ENCODE results near the gene GHR. TPM values are rescaled to one million over a fixed set of nuclear protein-coding genes. Genes with fewer than 3 reads are reported as not detected.
"Not testable (repeated sequence)": the region's sequence is repeated elsewhere in the genome, so short reads cannot be mapped to it uniquely, and the experiment has no call there.

GHR gene
- total and polyA plus RNA-seq, 12 donors, result 4.1 to 15.1 (median 11.5) TPM

DNA sequence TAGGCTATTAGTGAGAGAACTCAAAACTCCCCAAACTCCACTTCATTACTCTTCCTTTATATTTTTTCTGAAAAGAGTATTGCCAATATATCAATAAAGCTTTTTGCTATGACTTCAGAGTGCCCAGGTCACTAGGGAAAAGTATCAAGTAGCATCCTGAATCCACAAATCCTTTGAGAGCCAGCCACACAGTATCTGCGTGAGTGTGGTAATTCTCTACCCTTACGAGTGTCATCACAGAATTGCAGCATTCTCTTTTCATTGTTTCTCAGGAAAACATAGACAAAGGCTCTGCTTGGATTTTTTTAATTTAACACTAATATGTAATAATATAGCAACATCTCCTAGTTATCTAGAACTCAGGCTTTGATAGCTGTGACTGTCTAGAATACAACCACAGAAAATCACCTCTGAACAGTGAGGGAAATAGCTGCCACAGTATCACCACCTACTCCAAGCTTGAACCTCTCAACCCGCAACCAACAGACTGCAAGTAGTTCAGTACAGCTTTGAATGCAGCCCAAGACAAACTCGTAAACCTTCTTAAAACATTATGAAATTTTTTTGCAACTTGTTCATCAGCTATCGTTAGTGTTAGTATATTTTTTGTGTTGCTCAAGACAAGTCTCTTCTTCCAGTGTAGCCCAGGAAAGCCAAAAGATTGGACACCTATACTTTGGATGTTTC, 254.1 kb downstream of the GHR start:
- WGBS, 2 donors, result 89 to 92% methylated on average over 5 of the region's 5 CpGs
- TF ChIP-seq, protein P1, sequence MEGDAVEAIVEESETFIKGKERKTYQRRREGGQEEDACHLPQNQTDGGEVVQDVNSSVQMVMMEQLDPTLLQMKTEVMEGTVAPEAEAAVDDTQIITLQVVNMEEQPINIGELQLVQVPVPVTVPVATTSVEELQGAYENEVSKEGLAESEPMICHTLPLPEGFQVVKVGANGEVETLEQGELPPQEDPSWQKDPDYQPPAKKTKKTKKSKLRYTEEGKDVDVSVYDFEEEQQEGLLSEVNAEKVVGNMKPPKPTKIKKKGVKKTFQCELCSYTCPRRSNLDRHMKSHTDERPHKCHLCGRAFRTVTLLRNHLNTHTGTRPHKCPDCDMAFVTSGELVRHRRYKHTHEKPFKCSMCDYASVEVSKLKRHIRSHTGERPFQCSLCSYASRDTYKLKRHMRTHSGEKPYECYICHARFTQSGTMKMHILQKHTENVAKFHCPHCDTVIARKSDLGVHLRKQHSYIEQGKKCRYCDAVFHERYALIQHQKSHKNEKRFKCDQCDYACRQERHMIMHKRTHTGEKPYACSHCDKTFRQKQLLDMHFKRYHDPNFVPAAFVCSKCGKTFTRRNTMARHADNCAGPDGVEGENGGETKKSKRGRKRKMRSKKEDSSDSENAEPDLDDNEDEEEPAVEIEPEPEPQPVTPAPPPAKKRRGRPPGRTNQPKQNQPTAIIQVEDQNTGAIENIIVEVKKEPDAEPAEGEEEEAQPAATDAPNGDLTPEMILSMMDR (IDR thresholded peaks at IDR 0.05), result no peak

DNA sequence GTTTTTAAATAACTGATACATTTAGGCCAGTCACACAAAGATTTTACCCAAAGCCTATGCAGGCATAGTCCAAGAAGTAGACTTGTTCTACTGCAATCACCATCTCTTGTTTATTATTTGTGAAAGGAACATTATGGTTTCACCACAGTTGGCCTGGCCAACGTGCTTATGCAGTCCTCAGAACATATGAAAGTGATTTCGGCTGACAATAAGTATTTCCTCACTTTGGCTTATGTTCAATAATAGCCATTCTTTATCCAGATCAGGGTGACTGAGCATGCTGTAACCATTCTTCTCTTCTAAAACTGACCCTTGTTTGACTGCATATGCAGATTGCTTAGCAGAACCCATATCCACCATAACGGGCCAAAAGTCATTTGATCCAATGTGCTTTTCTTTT, 256.8 kb downstream of the GHR start:
- WGBS, 2 donors, result 84 to 86% methylated on average over 3 of the region's 3 CpGs
- no peaks in the 10 kb centered on the region for H3K36me3 ChIP-seq
- TF ChIP-seq, protein P1 (IDR thresholded peaks at IDR 0.05), result no peak
- H3K4me1 ChIP-seq, result peaks cover 0 to 14% (median 0%) of the 10 kb centered on the region in 9 donors
- no peak for ATAC-seq
- H3K4me3 ChIP-seq, result no peak overlapping the region
- intact Hi-C loops (cut with DNase I), result no loop called here
- no peaks in the 10 kb centered on the region for H3K27me3 ChIP-seq
- no peak overlapping the region for H3K27ac ChIP-seq
- peaks cover 0 to 26% (median 7%) of the 10 kb centered on the region in 11 donors for H3K9me3 ChIP-seq
- DNase-seq, result no peak

More for the DNA sequence above, 254.1 kb downstream of the GHR start:
- Histone ChIP-seq H3K4me1 (peaks cover 0 to 14% (median 0%) of the 10 kb centered on the region in 9 donors), H3K36me3 (no peaks in the 10 kb centered on the region), H3K9me3 (peaks cover 0 to 32% (median 9%) of the 10 kb centered on the region in 11 donors), H3K4me3 (no peak overlapping the region), H3K27me3 (no peaks in the 10 kb centered on the region), H3K27ac (no peak overlapping the region)
- no peak for DNase-seq
- intact Hi-C loops (cut with DNase I), result no loop called here
- ATAC-seq, result no peak

DNA sequence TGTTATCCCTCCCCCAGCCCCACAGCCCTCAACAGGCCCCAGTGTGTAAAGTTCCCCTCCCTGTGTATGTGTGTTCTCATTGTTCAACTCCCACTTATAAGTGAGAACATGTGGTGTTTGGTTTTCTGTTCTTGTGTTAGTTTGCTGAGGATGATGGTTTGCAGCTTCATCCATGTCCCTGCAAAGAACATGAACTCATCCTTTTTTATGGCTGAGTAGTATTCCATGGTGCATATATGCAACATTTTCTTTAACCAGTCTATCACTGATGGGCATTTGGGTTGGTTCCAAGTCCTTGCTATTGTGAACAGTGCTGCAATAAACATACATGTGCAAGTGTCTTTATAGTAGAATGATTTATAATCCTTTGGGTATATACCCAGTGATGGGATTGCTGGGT, 261.8 kb downstream of the GHR start:
- H3K27me3 ChIP-seq; H3K27ac ChIP-seq; intact Hi-C loops (cut with DNase I); H3K4me3 ChIP-seq; H3K4me1 ChIP-seq; ATAC-seq; DNase-seq: not testable (repeated sequence)
- Histone ChIP-seq H3K9me3 (peaks cover 0 to 45% (median 7%) of the 10 kb centered on the region in 11 donors), H3K36me3 (peaks cover 0 to 12% (median 0%) of the 10 kb centered on the region in 9 donors)

DNA sequence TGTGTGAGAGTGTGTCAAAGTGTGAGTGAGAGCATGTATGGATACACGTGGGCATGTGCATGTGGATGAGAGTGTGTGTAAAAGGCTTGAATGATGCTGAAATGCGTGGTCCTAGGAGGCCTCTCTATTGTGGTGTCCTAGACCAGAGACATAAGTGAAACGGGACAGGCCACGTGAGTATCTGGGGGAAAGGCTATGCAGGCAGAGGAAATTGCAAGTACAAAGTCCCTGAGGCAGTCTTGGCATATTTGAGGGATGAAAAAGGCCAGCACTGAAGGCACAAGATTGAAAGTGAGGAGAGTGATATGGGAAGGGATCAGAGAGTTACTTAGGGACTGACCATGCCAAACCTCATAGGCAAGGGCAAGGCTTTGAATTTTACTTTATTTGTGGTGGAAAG, 266.2 kb downstream of the GHR start:
- Histone ChIP-seq H3K4me1 (peaks cover 0 to 15% (median 0%) of the 10 kb centered on the region in 9 donors), H3K36me3 (peaks cover 0 to 14% (median 0%) of the 10 kb centered on the region in 9 donors), H3K27me3 (no peaks in the 10 kb centered on the region), H3K27ac (no peak overlapping the region), H3K9me3 (peaks cover 0 to 21% (median 3%) of the 10 kb centered on the region in 11 donors), H3K4me3 (no peak overlapping the region)
- TF ChIP-seq, protein P1 (IDR thresholded peaks at IDR 0.05), result no peak
- 73 to 84% methylated on average over 4 of the region's 4 CpGs for WGBS, 2 donors
- ATAC-seq (no peak), DNase-seq (no peak)
- intact Hi-C loops (cut with DNase I), result no loop called here

DNA sequence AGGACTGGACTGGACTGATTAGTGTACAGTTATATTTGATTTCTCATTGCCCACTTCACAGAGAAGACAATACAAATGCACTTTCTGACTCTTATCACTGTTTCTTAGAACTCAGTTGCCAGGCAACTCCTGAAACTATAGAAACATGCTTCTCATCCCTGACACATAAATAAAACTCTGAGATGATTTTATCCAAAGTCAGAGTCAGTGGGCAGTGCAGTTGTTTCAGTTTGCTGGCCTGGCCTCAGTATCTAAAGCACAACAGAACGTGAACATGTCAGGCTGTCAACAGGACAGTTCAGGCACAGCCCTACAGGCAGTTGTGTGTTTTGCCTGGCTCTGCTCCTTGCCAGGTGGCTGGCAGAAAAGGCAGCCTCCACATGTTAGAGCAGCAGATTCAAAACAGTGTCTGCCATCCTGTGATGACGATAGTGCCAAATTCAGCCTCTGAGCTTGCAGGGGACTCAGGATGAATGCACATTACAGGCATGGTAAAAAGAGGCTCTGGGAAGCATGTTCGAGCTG, 268.2 kb downstream of the GHR start:
- Histone ChIP-seq H3K36me3 (peaks cover 0 to 22% (median 0%) of the 10 kb centered on the region in 9 donors), H3K4me1 (peaks cover 0 to 15% (median 0%) of the 10 kb centered on the region in 9 donors), H3K9me3 (peaks cover 0 to 4% (median under 1%) of the 10 kb centered on the region in 11 donors), H3K27me3 (no peaks in the 10 kb centered on the region), H3K4me3 (no peak overlapping the region), H3K27ac (peak overlapping the region in 2 of 10 donors; percentile 3 to 23)
- peak; percentile 44 to 65 for DNase-seq
- TF ChIP-seq, protein P1 (IDR thresholded peaks at IDR 0.05), result peak in 1 of 9 donors; percentile 12
- intact Hi-C loops (cut with DNase I), result no loop called here
- WGBS, 2 donors, result 20 to 33% methylated on average over 3 of the region's 3 CpGs
- ATAC-seq, result peak; percentile 90 to 100 (median 98)

Data from heart right ventricle (tissue), 16 donors.